ENCODE data around the gene AEBP1. TPM values are rescaled to one million over a fixed set of nuclear protein-coding genes. Genes with fewer than 3 reads are reported as not detected.

Gene AEBP1
- total and polyA plus RNA-seq, 9 of the 15 experiments (the other 6 are each of a cell fraction or from before 2014, with no cell fraction given), result 0.03 to 0.78 (median 0.30) TPM; not detected in 2

GRCh38 chr7:44112997-44113763 lies 9.0 kb downstream of the AEBP1 start:
- H3K9me1 ChIP-seq (ENCODE audit: control insufficient read depth, insufficient read depth, low read length), result peaks cover 9% of the 10 kb centered on the region
- H3K4me1 ChIP-seq (replicated peaks in 1 of 2; ENCODE audit: control insufficient read depth in 2 of 2, insufficient read depth in 2 of 2, low read length in 2 of 2), result peaks cover 10 to 56% of the 10 kb centered on the region in 2 experiments; a peak in 4 of 5 replicates
- intact Hi-C loops (cut with micrococcal nuclease), result no loop called here
- peak overlapping the region in 1 of 2 experiments; percentile 66; a peak in 2 of 4 replicates for H3K9ac ChIP-seq (ENCODE audit: insufficient read depth in 1 of 2, low read depth in 2 of 2, low read length in 2 of 2)
- no peak overlapping the region; the same call in 1 of the 2 replicates for H2AFZ ChIP-seq (ENCODE audit: low read depth, low read length)
- no peaks in the 10 kb centered on the region for H3K79me2 ChIP-seq (ENCODE audit: control insufficient read depth, insufficient read depth, low read length)
- H3K27me3 ChIP-seq (ENCODE audit: control insufficient read depth in 2 of 2, insufficient read depth in 2 of 2, low read length in 2 of 2), result peaks cover 2 to 24% of the 10 kb centered on the region in 2 experiments; a peak in 3 of 5 replicates
- 25% methylated on average over 17 of the region's 34 CpGs for WGBS (ENCODE audit: insufficient coverage, low coverage, missing lambda C conversion rate)
- no peak overlapping the region for H3K27ac ChIP-seq (ENCODE audit: extremely low read depth, low read depth, low read length)
- peaks cover 33% of the 10 kb centered on the region for H4K20me1 ChIP-seq (replicated peaks; ENCODE audit: control insufficient read depth, insufficient read depth, low read length)
- BruUV-seq (replicated peaks), result no TSS peak
- FAIRE-seq (peak; percentile 15), DNase-seq (ENCODE audit: extremely low read depth in 1 of 4, low spot score in 3 of 4) (peak; percentile 52 to 84 (median 82)), ATAC-seq (peak; percentile 73)
- no peaks in the 10 kb centered on the region for H3K9me3 ChIP-seq (replicated peaks; ENCODE audit: control insufficient read depth, insufficient read depth, low read depth, low read length)
- peak overlapping the region; percentile 6 for H3K4me3 ChIP-seq
- peak overlapping the region; percentile 76 for H3K4me2 ChIP-seq (ENCODE audit: insufficient read depth, low read length)
- POLR2A ChIA-PET, result interaction anchor here (0.6 to 2.8 kb wide), 5 partner anchors 10 to 619 kb away, joined by 3 to 12 read pairs (median 3); partner anchors contain the start of gene POLD2
- H3K36me3 ChIP-seq (ENCODE audit: control insufficient read depth, insufficient read depth, low read length), result peaks cover 40% of the 10 kb centered on the region; the same call in 2 of the 3 replicates
- CTCF ChIA-PET (ENCODE audit: low intra/inter-chr PET ratio), result no interaction called here
- in situ Hi-C loops (cut with MboI), result no loop called here
- no peak for TF ChIP-seq THRAP3 (IDR thresholded peaks at IDR 0.05; ENCODE audit: borderline replicate concordance)
- TF ChIP-seq ZNF778 (CRISPR knock-in tag; IDR thresholded peaks at IDR 0.05), result no peak
- 0 out of 2 replicates have a peak, but pooled peaks have one; percentile 25 for TF ChIP-seq FOSL1 (tag; conservative IDR thresholded peaks at IDR 0.05)
- TF ChIP-seq ZBTB8A (IDR thresholded peaks at IDR 0.05; ENCODE audit: partially characterized antibody), result no peak
- no peak for TF ChIP-seq NR3C1 (CRISPR knock-in tag; IDR thresholded peaks at IDR 0.05)
- TF ChIP-seq, protein P1, sequence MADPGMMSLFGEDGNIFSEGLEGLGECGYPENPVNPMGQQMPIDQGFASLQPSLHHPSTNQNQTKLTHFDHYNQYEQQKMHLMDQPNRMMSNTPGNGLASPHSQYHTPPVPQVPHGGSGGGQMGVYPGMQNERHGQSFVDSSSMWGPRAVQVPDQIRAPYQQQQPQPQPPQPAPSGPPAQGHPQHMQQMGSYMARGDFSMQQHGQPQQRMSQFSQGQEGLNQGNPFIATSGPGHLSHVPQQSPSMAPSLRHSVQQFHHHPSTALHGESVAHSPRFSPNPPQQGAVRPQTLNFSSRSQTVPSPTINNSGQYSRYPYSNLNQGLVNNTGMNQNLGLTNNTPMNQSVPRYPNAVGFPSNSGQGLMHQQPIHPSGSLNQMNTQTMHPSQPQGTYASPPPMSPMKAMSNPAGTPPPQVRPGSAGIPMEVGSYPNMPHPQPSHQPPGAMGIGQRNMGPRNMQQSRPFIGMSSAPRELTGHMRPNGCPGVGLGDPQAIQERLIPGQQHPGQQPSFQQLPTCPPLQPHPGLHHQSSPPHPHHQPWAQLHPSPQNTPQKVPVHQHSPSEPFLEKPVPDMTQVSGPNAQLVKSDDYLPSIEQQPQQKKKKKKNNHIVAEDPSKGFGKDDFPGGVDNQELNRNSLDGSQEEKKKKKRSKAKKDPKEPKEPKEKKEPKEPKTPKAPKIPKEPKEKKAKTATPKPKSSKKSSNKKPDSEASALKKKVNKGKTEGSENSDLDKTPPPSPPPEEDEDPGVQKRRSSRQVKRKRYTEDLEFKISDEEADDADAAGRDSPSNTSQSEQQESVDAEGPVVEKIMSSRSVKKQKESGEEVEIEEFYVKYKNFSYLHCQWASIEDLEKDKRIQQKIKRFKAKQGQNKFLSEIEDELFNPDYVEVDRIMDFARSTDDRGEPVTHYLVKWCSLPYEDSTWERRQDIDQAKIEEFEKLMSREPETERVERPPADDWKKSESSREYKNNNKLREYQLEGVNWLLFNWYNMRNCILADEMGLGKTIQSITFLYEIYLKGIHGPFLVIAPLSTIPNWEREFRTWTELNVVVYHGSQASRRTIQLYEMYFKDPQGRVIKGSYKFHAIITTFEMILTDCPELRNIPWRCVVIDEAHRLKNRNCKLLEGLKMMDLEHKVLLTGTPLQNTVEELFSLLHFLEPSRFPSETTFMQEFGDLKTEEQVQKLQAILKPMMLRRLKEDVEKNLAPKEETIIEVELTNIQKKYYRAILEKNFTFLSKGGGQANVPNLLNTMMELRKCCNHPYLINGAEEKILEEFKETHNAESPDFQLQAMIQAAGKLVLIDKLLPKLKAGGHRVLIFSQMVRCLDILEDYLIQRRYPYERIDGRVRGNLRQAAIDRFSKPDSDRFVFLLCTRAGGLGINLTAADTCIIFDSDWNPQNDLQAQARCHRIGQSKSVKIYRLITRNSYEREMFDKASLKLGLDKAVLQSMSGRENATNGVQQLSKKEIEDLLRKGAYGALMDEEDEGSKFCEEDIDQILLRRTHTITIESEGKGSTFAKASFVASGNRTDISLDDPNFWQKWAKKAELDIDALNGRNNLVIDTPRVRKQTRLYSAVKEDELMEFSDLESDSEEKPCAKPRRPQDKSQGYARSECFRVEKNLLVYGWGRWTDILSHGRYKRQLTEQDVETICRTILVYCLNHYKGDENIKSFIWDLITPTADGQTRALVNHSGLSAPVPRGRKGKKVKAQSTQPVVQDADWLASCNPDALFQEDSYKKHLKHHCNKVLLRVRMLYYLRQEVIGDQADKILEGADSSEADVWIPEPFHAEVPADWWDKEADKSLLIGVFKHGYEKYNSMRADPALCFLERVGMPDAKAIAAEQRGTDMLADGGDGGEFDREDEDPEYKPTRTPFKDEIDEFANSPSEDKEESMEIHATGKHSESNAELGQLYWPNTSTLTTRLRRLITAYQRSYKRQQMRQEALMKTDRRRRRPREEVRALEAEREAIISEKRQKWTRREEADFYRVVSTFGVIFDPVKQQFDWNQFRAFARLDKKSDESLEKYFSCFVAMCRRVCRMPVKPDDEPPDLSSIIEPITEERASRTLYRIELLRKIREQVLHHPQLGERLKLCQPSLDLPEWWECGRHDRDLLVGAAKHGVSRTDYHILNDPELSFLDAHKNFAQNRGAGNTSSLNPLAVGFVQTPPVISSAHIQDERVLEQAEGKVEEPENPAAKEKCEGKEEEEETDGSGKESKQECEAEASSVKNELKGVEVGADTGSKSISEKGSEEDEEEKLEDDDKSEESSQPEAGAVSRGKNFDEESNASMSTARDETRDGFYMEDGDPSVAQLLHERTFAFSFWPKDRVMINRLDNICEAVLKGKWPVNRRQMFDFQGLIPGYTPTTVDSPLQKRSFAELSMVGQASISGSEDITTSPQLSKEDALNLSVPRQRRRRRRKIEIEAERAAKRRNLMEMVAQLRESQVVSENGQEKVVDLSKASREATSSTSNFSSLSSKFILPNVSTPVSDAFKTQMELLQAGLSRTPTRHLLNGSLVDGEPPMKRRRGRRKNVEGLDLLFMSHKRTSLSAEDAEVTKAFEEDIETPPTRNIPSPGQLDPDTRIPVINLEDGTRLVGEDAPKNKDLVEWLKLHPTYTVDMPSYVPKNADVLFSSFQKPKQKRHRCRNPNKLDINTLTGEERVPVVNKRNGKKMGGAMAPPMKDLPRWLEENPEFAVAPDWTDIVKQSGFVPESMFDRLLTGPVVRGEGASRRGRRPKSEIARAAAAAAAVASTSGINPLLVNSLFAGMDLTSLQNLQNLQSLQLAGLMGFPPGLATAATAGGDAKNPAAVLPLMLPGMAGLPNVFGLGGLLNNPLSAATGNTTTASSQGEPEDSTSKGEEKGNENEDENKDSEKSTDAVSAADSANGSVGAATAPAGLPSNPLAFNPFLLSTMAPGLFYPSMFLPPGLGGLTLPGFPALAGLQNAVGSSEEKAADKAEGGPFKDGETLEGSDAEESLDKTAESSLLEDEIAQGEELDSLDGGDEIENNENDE (IDR thresholded peaks at IDR 0.05; ENCODE audit: low read depth, low read length), result no peak
- TF ChIP-seq ZNF175 (CRISPR knock-in tag; IDR thresholded peaks at IDR 0.05; ENCODE audit: low read depth), result no peak
- no peak for TF ChIP-seq RHOXF2B (CRISPR knock-in tag; conservative IDR thresholded peaks at IDR 0.05)
- TF ChIP-seq ZBTB43 (CRISPR knock-in tag; IDR thresholded peaks at IDR 0.05), result no peak
